Measurements from ENCODE around the gene DOCK1. TPM values are rescaled to one million over a fixed set of nuclear protein-coding genes. Genes with fewer than 3 reads are reported as not detected.

The DOCK1 gene
- total and polyA plus RNA-seq, 8 donors = 46.4 to 77.7 (median 71.3) TPM

- no peak for ATAC-seq
- intact Hi-C loops (cut with DNase I) = no loop called here
- no peak for TF ChIP-seq CTCF (IDR thresholded peaks at IDR 0.05)
Observed at GRCh38 chr10:127408112-127408710, 503.0 kb downstream of the DOCK1 start.

GRCh38 chr10:127408733-127409132 lies 503.5 kb downstream of the DOCK1 start:
- Histone ChIP-seq H3K4me3 (no peak overlapping the region), H3K27ac (no peak overlapping the region), H3K9me3 (no peaks in the 10 kb centered on the region), H3K27me3 (no peaks in the 10 kb centered on the region), H3K4me1 (no peaks in the 10 kb centered on the region), H3K36me3 (peaks cover 0 to 21% of the 10 kb centered on the region in 2 donors)
- TF ChIP-seq CTCF (IDR thresholded peaks at IDR 0.05) = no peak
- intact Hi-C loops (cut with DNase I) = no loop called here
- peak; percentile 20 for ATAC-seq
- DNase-seq = peak in 2 of 4 donors; percentile 22 to 51

More at GRCh38 chr10:127408112-127408710, 503.0 kb downstream of the DOCK1 start:
- H3K36me3 ChIP-seq = peaks cover 0 to 21% of the 10 kb centered on the region in 2 donors
- H3K27me3 ChIP-seq = no peaks in the 10 kb centered on the region
- no peaks in the 10 kb centered on the region for H3K4me1 ChIP-seq
- H3K27ac ChIP-seq = no peak overlapping the region
- no peak overlapping the region for H3K4me3 ChIP-seq
- no peaks in the 10 kb centered on the region for H3K9me3 ChIP-seq
- DNase-seq = no peak

GRCh38 chr10:127410030-127410429 lies 504.8 kb downstream of the DOCK1 start:
- TF ChIP-seq CTCF (IDR thresholded peaks at IDR 0.05) = no peak
- Histone ChIP-seq H3K9me3 (no peaks in the 10 kb centered on the region), H3K27me3 (no peaks in the 10 kb centered on the region), H3K4me1 (no peaks in the 10 kb centered on the region), H3K4me3 (no peak overlapping the region), H3K36me3 (peaks cover 0 to 21% of the 10 kb centered on the region in 2 donors), H3K27ac (no peak overlapping the region)
- ATAC-seq (no peak), DNase-seq (no peak)
- intact Hi-C loops (cut with DNase I) = no loop called here

GRCh38 chr10:127411062-127411461 lies 505.8 kb downstream of the DOCK1 start:
- Histone ChIP-seq H3K27me3 (no peaks in the 10 kb centered on the region), H3K27ac (no peak overlapping the region), H3K9me3 (no peaks in the 10 kb centered on the region), H3K36me3 (peaks cover 0 to 21% of the 10 kb centered on the region in 2 donors), H3K4me3 (no peak overlapping the region), H3K4me1 (no peaks in the 10 kb centered on the region)
- intact Hi-C loops (cut with DNase I) = no loop called here
- DNase-seq = no peak
- no peak for TF ChIP-seq CTCF (IDR thresholded peaks at IDR 0.05)
- no peak for ATAC-seq

- no peaks in the 10 kb centered on the region for H3K4me1 ChIP-seq
- DNase-seq = no peak
- H3K27ac ChIP-seq = no peak overlapping the region
- no peak for ATAC-seq
- no peak overlapping the region for H3K4me3 ChIP-seq
- intact Hi-C loops (cut with DNase I) = no loop called here
- H3K36me3 ChIP-seq = peaks cover 0 to 24% of the 10 kb centered on the region in 2 donors
- no peaks in the 10 kb centered on the region for H3K9me3 ChIP-seq
- no peak for TF ChIP-seq CTCF (IDR thresholded peaks at IDR 0.05)
- no peaks in the 10 kb centered on the region for H3K27me3 ChIP-seq
Observed at GRCh38 chr10:127413326-127413725, 508.1 kb downstream of the DOCK1 start.
